Lower leg skin (tissue), 4 donors: ENCODE data around the gene PLXDC1. TPM values are rescaled to one million over a fixed set of nuclear protein-coding genes. Genes with fewer than 3 reads are reported as not detected.
"Not testable (repeated sequence)": the region's sequence is repeated elsewhere in the genome, so short reads cannot be mapped to it uniquely, and the experiment has no call there.

Experiments
- DNase-seq, 2 donors: peaks; one replicate each; pipeline ENCODE4 v3.0.0-alpha.2; 2019; ENCODE audit warnings: low spot score in 2 of 2
- H3K4me3 ChIP-seq: fragments of 200-600 bp; sonication (generic); 2 replicates; pipeline ENCODE4 v1.5.1; 2017; ENCODE audit warnings: mild to moderate bottlenecking, low read depth; ENCODE audit not compliant: poor library complexity, severe bottlenecking
- POLR2A ChIP-seq, 2 donors: fragments of 450-650 bp; IDR thresholded peaks; one replicate each; pipeline ENCODE4 v1.6.1; 2016 to 2017; ENCODE audit warnings: antibody characterized with exemption in 2 of 2, mild to moderate bottlenecking in 1 of 2, moderate library complexity in 1 of 2
- WGBS, 2 donors: methylation state at CpG; one replicate each; pipeline ENCODE4 v1.1.5; 2018; 5-methylcytosine and 5-hydroxymethylcytosine counted together
- intact Hi-C: fragments of 100-400 bp; cut with DNase I; formaldehyde crosslinking; loops from one replicate; pipeline ENCODE4 v1.15.0; 2023; ENCODE audit warnings: low total_unique reads
- total RNA-seq, 4 donors: library from RNA; depleted of rRNA; stranded (reverse); fragments of >200 nt; gene quantifications; one replicate each; pipeline ENCODE4 v1.1.0, GENCODE V29; 2016
- TF ChIP-seq, protein P1 (sequence below), 3 donors: fragments of 450-650 bp; IDR thresholded peaks; one replicate each; pipeline ENCODE4 v1.5.1; 2016; ENCODE audit warnings: antibody characterized with exemption in 3 of 3, mild to moderate bottlenecking in 3 of 3, moderate library complexity in 2 of 3

The PLXDC1 gene
- total RNA-seq, 4 donors from 2014 or later = 2.7 to 8.1 (median 5.2) TPM

GRCh38 chr17:39170558-39170957 is 19.1 kb upstream of the PLXDC1 start:
- 70 to 83% methylated on average over 6 of the region's 6 CpGs for WGBS, 2 donors
- no peak for DNase-seq
- intact Hi-C loops = no loop called here
- TF ChIP-seq POLR2A (IDR thresholded peaks at IDR 0.05) = no peak
- TF ChIP-seq, protein P1, sequence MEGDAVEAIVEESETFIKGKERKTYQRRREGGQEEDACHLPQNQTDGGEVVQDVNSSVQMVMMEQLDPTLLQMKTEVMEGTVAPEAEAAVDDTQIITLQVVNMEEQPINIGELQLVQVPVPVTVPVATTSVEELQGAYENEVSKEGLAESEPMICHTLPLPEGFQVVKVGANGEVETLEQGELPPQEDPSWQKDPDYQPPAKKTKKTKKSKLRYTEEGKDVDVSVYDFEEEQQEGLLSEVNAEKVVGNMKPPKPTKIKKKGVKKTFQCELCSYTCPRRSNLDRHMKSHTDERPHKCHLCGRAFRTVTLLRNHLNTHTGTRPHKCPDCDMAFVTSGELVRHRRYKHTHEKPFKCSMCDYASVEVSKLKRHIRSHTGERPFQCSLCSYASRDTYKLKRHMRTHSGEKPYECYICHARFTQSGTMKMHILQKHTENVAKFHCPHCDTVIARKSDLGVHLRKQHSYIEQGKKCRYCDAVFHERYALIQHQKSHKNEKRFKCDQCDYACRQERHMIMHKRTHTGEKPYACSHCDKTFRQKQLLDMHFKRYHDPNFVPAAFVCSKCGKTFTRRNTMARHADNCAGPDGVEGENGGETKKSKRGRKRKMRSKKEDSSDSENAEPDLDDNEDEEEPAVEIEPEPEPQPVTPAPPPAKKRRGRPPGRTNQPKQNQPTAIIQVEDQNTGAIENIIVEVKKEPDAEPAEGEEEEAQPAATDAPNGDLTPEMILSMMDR (IDR thresholded peaks at IDR 0.05) = no peak
- H3K4me3 ChIP-seq = no peak overlapping the region

GRCh38 chr17:39170109-39170508 is 18.7 kb upstream of the PLXDC1 start:
- WGBS, 2 donors = 66 to 68% methylated on average over 4 of the region's 4 CpGs
- intact Hi-C loops = no loop called here
- TF ChIP-seq, protein P1 (IDR thresholded peaks at IDR 0.05) = no peak
- TF ChIP-seq POLR2A (IDR thresholded peaks at IDR 0.05) = no peak
- no peak overlapping the region for H3K4me3 ChIP-seq
- no peak for DNase-seq

GRCh38 chr17:39169518-39169917 is 18.1 kb upstream of the PLXDC1 start:
- TF ChIP-seq, protein P1 (IDR thresholded peaks at IDR 0.05) = no peak
- no peak for TF ChIP-seq POLR2A (IDR thresholded peaks at IDR 0.05)
- no peak for DNase-seq
- H3K4me3 ChIP-seq = no peak overlapping the region
- intact Hi-C loops = no loop called here
- 79 to 80% methylated on average over 3 of the region's 3 CpGs for WGBS, 2 donors

DNA sequence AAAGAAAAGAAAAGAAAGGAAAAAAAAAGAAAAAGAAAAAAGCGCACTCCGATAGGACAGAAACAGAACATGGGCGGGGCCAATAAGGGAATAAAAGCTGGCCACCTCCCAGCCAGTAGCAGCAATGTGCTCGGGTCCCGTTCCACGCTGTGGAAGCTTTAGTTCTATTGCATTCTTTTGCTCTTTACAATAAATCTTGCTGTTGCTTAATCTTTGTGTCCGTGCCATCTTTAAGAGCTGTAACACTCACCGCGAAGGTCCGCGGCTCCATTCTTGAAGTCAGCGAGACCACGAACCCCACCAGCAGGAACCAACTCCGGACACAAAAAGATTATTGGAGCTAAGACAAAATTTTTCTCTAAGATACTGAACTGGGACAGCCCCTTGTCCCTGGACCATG is 17.7 kb upstream of the PLXDC1 start:
- no peak for DNase-seq
- 81 to 83% methylated on average over 14 of the region's 14 CpGs for WGBS, 2 donors
- H3K4me3 ChIP-seq = no peak overlapping the region
- intact Hi-C loops = no loop called here
- TF ChIP-seq POLR2A (IDR thresholded peaks at IDR 0.05) = no peak
- TF ChIP-seq, protein P1 (IDR thresholded peaks at IDR 0.05) = no peak

DNA sequence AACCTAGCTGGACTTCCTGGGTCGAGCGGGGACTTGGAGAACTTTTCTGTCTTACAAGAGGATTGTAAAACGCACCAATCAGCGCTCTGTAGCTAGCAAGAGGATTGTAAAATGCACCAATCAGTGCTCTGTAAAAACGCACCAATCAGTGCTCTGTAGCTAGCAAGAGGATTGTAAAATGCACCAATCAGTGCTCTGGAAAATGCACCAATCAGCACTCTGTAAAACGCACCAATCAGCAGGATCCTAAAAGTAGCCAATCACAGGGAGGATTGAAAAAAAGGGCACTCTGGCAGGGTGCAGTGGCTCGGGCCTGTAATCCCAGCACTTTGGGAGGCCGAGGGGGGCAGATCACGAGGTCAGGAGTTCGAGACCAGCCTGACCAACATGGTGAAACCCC is 17.1 kb upstream of the PLXDC1 start:
- H3K4me3 ChIP-seq, DNase-seq, intact Hi-C loops: not testable (repeated sequence)
- 93 to 96% methylated on average over 10 of the region's 10 CpGs for WGBS, 2 donors

- no peak for DNase-seq
- intact Hi-C loops = no loop called here
- no peak overlapping the region for H3K4me3 ChIP-seq
- WGBS, 2 donors = 39 to 60% methylated on average over 2 of the region's 2 CpGs
- TF ChIP-seq POLR2A (IDR thresholded peaks at IDR 0.05) = no peak
- TF ChIP-seq, protein P1 (IDR thresholded peaks at IDR 0.05) = no peak
Measured at GRCh38 chr17:39167476-39167875, 16.0 kb upstream of the PLXDC1 start.
